Suprapubic skin (tissue), 4 donors: ENCODE measurements around the gene CLEC16A. TPM values are rescaled to one million over a fixed set of nuclear protein-coding genes. Genes with fewer than 3 reads are reported as not detected.

ENCODE experiments used
- DNase-seq, 2 donors: peaks; one replicate each; pipeline ENCODE4 v3.0.0-alpha.2; 2019; ENCODE audit warnings: low spot score in 2 of 2
- H3K27ac ChIP-seq: fragments of 200-600 bp; sonication (generic); one replicate; pipeline ENCODE4 v1.5.1; 2019
- H3K27me3 ChIP-seq: fragments of 200-600 bp; sonication (generic); one replicate; pipeline ENCODE4 v1.5.1; 2019
- H3K36me3 ChIP-seq: fragments of 200-600 bp; sonication (generic); one replicate; pipeline ENCODE4 v1.5.1; 2019
- H3K4me1 ChIP-seq: fragments of 200-600 bp; sonication (generic); one replicate; pipeline ENCODE4 v1.5.1; 2019
- H3K4me3 ChIP-seq: fragments of 200-600 bp; sonication (generic); one replicate; pipeline ENCODE4 v1.5.1; 2019; ENCODE audit warnings: mild to moderate bottlenecking
- H3K9me3 ChIP-seq: fragments of 200-600 bp; sonication (generic); one replicate; pipeline ENCODE4 v1.5.1; 2019
- EP300 ChIP-seq: sonication (generic); formaldehyde crosslinking; IDR thresholded peaks from one replicate; pipeline ENCODE4 v1.6.1; 2017; ENCODE audit warnings: antibody characterized with exemption
- POLR2A ChIP-seq, 2 donors: fragments of 450-650 bp; IDR thresholded peaks; one replicate each; pipeline ENCODE4 v1.6.1; 2017; ENCODE audit warnings: antibody characterized with exemption in 2 of 2, mild to moderate bottlenecking in 2 of 2, moderate library complexity in 2 of 2
- POLR2AphosphoS5 ChIP-seq, 3 donors: sonication (generic); formaldehyde crosslinking; IDR thresholded peaks; one replicate each; pipeline ENCODE4 v1.6.1; 2017; ENCODE audit warnings: antibody characterized with exemption in 3 of 3
- WGBS: methylation state at CpG from one replicate; pipeline ENCODE4 v1.1.5; 2018; 5-methylcytosine and 5-hydroxymethylcytosine counted together
- total RNA-seq, 4 donors: library from RNA; depleted of rRNA; stranded (reverse); fragments of >200 nt; gene quantifications; one replicate each; pipeline ENCODE4 v1.1.0, GENCODE V29; 2016
- TF ChIP-seq, protein P1 (sequence below), 2 donors: fragments of 200-600 bp in 1 of 2; fragments of 450-650 bp in 1 of 2; sonication (generic) in 1 of 2; IDR thresholded peaks; one replicate each; pipeline ENCODE4 v1.5.1; 2016 to 2019; ENCODE audit warnings: antibody characterized with exemption in 2 of 2, mild to moderate bottlenecking in 1 of 2, moderate library complexity in 1 of 2

Gene CLEC16A, protein sequence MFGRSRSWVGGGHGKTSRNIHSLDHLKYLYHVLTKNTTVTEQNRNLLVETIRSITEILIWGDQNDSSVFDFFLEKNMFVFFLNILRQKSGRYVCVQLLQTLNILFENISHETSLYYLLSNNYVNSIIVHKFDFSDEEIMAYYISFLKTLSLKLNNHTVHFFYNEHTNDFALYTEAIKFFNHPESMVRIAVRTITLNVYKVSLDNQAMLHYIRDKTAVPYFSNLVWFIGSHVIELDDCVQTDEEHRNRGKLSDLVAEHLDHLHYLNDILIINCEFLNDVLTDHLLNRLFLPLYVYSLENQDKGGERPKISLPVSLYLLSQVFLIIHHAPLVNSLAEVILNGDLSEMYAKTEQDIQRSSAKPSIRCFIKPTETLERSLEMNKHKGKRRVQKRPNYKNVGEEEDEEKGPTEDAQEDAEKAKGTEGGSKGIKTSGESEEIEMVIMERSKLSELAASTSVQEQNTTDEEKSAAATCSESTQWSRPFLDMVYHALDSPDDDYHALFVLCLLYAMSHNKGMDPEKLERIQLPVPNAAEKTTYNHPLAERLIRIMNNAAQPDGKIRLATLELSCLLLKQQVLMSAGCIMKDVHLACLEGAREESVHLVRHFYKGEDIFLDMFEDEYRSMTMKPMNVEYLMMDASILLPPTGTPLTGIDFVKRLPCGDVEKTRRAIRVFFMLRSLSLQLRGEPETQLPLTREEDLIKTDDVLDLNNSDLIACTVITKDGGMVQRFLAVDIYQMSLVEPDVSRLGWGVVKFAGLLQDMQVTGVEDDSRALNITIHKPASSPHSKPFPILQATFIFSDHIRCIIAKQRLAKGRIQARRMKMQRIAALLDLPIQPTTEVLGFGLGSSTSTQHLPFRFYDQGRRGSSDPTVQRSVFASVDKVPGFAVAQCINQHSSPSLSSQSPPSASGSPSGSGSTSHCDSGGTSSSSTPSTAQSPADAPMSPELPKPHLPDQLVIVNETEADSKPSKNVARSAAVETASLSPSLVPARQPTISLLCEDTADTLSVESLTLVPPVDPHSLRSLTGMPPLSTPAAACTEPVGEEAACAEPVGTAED
- 10 to 100 TPM; 37.2 to 62.3 (median 39.0) TPM for total RNA-seq

DNA sequence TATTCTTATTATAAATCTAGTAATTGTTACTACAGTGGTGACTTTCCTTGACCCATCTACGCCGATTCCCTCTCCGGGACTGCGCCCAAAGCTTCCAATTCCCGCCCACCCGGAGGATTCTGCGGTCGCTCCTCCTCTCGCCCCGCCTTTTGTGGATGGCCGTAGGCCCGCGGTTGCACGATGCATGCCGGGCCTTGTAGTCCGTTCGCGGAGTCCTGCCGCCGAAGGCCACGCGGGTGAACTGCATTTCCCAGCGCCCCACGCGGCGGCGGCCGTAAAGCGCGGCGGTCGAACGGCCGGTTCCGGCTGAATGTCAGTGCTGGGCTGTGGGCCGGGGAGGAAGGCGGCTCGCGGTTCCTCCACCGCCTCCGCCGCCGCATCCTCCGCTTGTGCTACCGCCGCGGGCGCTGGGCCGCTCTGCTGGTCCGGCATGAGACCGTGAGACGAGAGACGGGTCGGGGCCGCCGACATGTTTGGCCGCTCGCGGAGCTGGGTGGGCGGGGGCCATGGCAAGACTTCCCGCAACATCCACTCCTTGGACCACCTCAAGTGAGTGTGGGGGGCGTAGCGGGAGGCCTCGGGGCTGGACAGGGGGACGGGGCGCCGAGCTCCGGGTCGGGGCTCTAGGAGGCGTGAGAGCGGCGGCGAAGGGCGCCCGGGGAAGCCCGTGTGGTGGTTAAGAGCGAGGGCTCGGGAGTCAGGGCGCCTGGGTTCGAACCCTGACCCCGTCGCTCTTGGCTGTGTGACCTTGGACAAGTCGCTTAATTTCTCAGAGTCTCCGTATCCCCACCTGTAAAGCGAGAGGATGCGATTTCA lies at the start of gene CLEC16A:
TSS of gene CLEC16A (plus strand) at position 316 of the 816 bp plus-strand sequence. CDS start at position 470, 154 bp downstream.
- no peaks in the 10 kb centered on the region for H3K27me3 ChIP-seq
- peak within 1 kb of the TSS; percentile 83 for H3K27ac ChIP-seq
- under 1% methylated on average over 35 of the region's 86 CpGs for WGBS
- peaks cover 72% of the 10 kb centered on the region for H3K4me1 ChIP-seq
- no peaks in the 10 kb centered on the region for H3K9me3 ChIP-seq
- peak within 1 kb of the TSS; percentile 93 for H3K4me3 ChIP-seq
- H3K36me3 ChIP-seq: no peaks in the 10 kb centered on the region
- TF ChIP-seq POLR2A (IDR thresholded peaks at IDR 0.05): peak in 1 of 2 donors; percentile 54
- no peak for TF ChIP-seq EP300
- peak in 2 of 3 donors; percentile 90 to 93 for TF ChIP-seq POLR2AphosphoS5 (IDR thresholded peaks at IDR 0.05)
- TF ChIP-seq, protein P1, sequence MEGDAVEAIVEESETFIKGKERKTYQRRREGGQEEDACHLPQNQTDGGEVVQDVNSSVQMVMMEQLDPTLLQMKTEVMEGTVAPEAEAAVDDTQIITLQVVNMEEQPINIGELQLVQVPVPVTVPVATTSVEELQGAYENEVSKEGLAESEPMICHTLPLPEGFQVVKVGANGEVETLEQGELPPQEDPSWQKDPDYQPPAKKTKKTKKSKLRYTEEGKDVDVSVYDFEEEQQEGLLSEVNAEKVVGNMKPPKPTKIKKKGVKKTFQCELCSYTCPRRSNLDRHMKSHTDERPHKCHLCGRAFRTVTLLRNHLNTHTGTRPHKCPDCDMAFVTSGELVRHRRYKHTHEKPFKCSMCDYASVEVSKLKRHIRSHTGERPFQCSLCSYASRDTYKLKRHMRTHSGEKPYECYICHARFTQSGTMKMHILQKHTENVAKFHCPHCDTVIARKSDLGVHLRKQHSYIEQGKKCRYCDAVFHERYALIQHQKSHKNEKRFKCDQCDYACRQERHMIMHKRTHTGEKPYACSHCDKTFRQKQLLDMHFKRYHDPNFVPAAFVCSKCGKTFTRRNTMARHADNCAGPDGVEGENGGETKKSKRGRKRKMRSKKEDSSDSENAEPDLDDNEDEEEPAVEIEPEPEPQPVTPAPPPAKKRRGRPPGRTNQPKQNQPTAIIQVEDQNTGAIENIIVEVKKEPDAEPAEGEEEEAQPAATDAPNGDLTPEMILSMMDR (IDR thresholded peaks at IDR 0.05): no peak
- peak; percentile 99 for DNase-seq

DNA sequence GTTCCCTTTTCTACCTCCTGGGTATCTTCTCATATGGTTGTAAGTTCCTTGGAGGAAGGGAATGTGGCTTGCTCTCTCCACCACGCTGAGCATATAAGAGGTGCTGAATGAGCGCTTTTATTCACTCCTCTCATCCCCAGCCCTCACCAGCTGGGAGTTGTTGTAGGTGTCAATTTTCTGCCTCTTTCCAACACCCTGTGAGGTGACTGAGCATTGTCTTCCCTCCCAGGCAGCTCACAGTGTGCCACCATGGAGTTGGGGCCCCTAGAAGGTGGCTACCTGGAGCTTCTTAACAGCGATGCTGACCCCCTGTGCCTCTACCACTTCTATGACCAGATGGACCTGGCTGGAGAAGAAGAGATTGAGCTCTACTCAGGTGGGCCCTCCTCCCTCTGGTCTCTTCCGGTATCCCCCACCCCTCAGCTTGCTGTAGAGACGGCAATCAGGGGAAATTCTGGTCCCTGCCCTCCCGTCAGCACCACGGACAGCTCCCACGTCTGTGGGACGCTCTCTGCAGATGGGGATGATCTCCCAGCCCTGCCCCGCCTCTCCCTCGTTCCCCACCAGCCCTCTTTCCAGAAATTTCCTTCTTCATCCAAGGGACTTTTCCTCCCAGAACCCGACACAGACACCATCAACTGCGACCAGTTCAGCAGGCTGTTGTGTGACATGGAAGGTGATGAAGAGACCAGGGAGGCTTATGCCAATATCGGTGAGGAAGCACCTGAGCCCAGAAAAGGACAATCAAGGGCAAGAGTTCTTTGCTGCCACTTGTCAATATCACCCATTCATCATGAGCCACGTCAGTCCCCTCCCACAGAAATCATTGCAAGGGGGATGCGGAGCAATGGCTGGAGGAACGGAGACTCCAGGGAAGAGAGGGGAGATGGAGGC lies 49.1 kb upstream of the CLEC16A start:
- Histone ChIP-seq H3K9me3 (no peaks in the 10 kb centered on the region), H3K27me3 (no peaks in the 10 kb centered on the region), H3K27ac (no peak overlapping the region), H3K4me1 (no peaks in the 10 kb centered on the region), H3K4me3 (no peak overlapping the region), H3K36me3 (peaks cover 2% of the 10 kb centered on the region)
- 37% methylated on average over 16 of the region's 17 CpGs for WGBS
- no peak for DNase-seq
- TF ChIP-seq, protein P1 (IDR thresholded peaks at IDR 0.05): no peak

DNA sequence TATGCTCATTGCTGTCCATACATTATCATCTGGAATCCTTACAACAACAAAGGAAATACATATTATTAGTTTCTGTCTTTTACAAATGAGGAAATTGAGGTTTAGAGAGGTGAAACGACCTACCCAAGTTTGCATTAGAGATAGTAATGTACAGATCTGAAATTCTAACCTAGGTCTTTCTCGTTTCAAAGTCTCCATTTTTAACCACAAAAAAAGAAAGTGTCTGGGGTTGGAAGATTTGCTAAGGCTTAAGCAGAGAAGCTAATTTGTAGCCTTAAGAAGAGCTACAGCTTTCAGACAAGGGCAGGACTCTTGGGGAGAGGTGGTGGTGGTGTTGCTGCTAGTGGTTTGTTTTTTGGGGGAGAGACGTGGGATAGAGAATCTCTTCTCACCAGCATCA lies 48.2 kb upstream of the CLEC16A start:
- Histone ChIP-seq H3K27me3 (no peaks in the 10 kb centered on the region), H3K27ac (no peak overlapping the region), H3K4me1 (no peaks in the 10 kb centered on the region), H3K4me3 (no peak overlapping the region), H3K9me3 (no peaks in the 10 kb centered on the region), H3K36me3 (peaks cover 2% of the 10 kb centered on the region)
- no peak for DNase-seq
- TF ChIP-seq EP300 (no peak), POLR2A (IDR thresholded peaks at IDR 0.05) (no peak), POLR2AphosphoS5 (IDR thresholded peaks at IDR 0.05) (no peak)
- TF ChIP-seq, protein P1 (IDR thresholded peaks at IDR 0.05): no peak
- WGBS: 65% methylated on average over 3 of the region's 3 CpGs

DNA sequence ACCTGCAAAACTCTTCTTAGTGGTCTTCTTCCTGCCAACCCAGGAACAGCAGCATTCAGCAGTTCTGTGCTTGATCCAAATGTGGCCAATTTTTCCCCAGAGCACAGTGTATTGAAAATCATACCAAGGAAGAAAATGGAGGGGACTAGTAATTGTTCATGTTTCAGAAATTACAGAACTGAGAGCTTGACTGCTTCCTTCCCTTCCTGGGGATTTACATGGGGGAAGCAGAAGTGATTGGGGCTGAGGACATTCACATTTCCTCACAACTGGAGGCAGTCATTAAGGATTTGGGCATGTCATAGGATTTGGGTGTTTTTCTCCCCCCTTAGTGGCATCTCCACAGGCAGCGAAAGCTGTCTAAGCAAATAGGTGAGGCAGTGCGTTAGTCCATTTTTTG lies 47.6 kb upstream of the CLEC16A start:
- 98% methylated on average over 2 of the region's 2 CpGs for WGBS
- Histone ChIP-seq H3K27me3 (no peaks in the 10 kb centered on the region), H3K27ac (no peak overlapping the region)

More for the DNA sequence above, 47.6 kb upstream of the CLEC16A start:
- Histone ChIP-seq H3K4me1 (no peaks in the 10 kb centered on the region), H3K4me3 (no peak overlapping the region), H3K9me3 (no peaks in the 10 kb centered on the region), H3K36me3 (peaks cover 2% of the 10 kb centered on the region)
- DNase-seq: no peak
- TF ChIP-seq EP300 (no peak), POLR2AphosphoS5 (IDR thresholded peaks at IDR 0.05) (no peak), POLR2A (IDR thresholded peaks at IDR 0.05) (no peak)
- TF ChIP-seq, protein P1 (IDR thresholded peaks at IDR 0.05): no peak
